GM06990 (cell line): ENCODE data around the gene LCE1C.

ENCODE experiments used
- DNase-seq: peaks from one replicate; pipeline ENCODE4 v3.0.0-alpha.2; 2011; ENCODE audit not compliant: insufficient read length; ENCODE audit errors: extremely low read depth
- H3K27me3 ChIP-seq: replicated peaks from 2 replicates; pipeline ENCODE4 v1.6.0; 2011; ENCODE audit warnings: low read length; ENCODE audit not compliant: control insufficient read depth, insufficient read depth
- H3K36me3 ChIP-seq: 2 replicates; pipeline ENCODE4 v1.5.1; 2011; ENCODE audit warnings: low read length; ENCODE audit not compliant: control insufficient read depth, insufficient read depth
- H3K4me3 ChIP-seq: replicated peaks from 2 replicates; pipeline ENCODE4 v1.5.1; 2011; ENCODE audit warnings: low read depth, mild to moderate bottlenecking, control low read depth, low read length
- CTCF ChIP-seq: IDR thresholded peaks from 2 replicates; pipeline ENCODE4 v1.5.1; 2011; ENCODE audit warnings: low read length, control low read depth, mild to moderate bottlenecking, inconsistent platforms; ENCODE audit not compliant: insufficient read depth, poor library complexity, severe bottlenecking

Gene LCE1C

GRCh38 chr1:152824964-152825363 is 18.5 kb upstream of the LCE1C start:
- no peak for DNase-seq
- no peaks in the 10 kb centered on the region; the same call in 1 of the 2 replicates for H3K27me3 ChIP-seq
- no peaks in the 10 kb centered on the region for H3K36me3 ChIP-seq
- H3K4me3 ChIP-seq = no peak overlapping the region
- no peak for TF ChIP-seq CTCF

- Histone ChIP-seq H3K36me3 (no peaks in the 10 kb centered on the region), H3K4me3 (no peak overlapping the region), H3K27me3 (no peaks in the 10 kb centered on the region; the same call in 1 of the 2 replicates)
- no peak for DNase-seq
- no peak for TF ChIP-seq CTCF
Observed at GRCh38 chr1:152823294-152823693, 16.8 kb upstream of the LCE1C start.

GRCh38 chr1:152817309-152817708 is 10.9 kb upstream of the LCE1C start:
- no peak for DNase-seq
- Histone ChIP-seq H3K4me3 (no peak overlapping the region), H3K36me3 (no peaks in the 10 kb centered on the region), H3K27me3 (no peaks in the 10 kb centered on the region)
- no peak for TF ChIP-seq CTCF

GRCh38 chr1:152811671-152812070 is 5.2 kb upstream of the LCE1C start, which contains the start of gene LCE1B:
LCE1B (plus strand) TSS chr1:152811971; CDS start chr1:152812447, 476 bp downstream.
- Histone ChIP-seq H3K4me3 (no peak within 1 kb of the TSS), H3K36me3 (no peaks in the 10 kb centered on the region), H3K27me3 (no peaks in the 10 kb centered on the region)
- no peak for DNase-seq
- no peak for TF ChIP-seq CTCF

- Histone ChIP-seq H3K4me3 (no peak overlapping the region), H3K36me3 (no peaks in the 10 kb centered on the region), H3K27me3 (no peaks in the 10 kb centered on the region)
- TF ChIP-seq CTCF = no peak
- DNase-seq = no peak
Observed at GRCh38 chr1:152811050-152811449, 4.6 kb upstream of the LCE1C start.

- TF ChIP-seq CTCF = no peak
- no peaks in the 10 kb centered on the region for H3K36me3 ChIP-seq
- no peak overlapping the region for H3K4me3 ChIP-seq
- no peak for DNase-seq
- no peaks in the 10 kb centered on the region for H3K27me3 ChIP-seq
Observed at GRCh38 chr1:152801333-152801732, 5.1 kb downstream of the LCE1C start.
